Measurements from ENCODE around the gene BCAP31. TPM values are rescaled to one million over a fixed set of nuclear protein-coding genes. Genes with fewer than 3 reads are reported as not detected.

BCAP31 gene
- total and polyA plus RNA-seq, 2 of the 13 experiments (the other 11 are each of a cell fraction or from before 2014, with no cell fraction given): 139 to 178 TPM

DNA sequence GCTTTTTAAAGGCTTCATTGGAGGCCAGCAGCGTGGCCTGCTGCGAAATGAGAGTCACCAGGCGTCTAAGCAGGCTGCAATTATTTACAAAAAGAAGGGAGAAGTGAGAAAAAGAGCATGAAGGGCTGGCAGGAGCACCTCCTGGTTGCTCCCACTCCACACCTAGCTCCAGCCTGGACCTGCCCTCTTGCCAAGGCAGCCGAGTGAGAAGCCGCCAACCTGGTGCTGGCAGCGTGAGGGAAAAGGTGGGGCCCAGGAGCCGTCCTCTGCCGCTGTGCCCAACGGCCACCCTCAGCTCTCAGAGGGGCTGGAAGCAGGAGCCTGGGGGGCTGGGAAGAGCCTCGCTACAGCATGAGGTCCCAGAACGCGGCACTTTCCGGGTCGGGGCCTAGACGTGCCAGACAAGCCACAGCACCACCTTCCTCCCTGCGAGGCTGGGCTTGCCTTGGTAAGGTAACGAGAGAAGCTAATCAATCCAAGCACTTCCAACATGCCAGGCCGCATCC, 20.1 kb downstream of the BCAP31 start:
- 100% methylated on average over 4 of the region's 18 CpGs for WGBS (ENCODE audit: low lambda C conversion rate)
- H3K79me2 ChIP-seq (ENCODE audit: insufficient read depth, low read length): peaks cover 2% of the 10 kb centered on the region
- H2AFZ ChIP-seq (ENCODE audit: low read length): no peak overlapping the region
- in situ Hi-C loops (cut with HindIII; ENCODE audit: extremely low pct_ligation_motif_present, low pct_unique_long_range_greater_than_20kb) (no loop called here), intact Hi-C loops (cut with micrococcal nuclease; ENCODE audit: unreplicated experiment) (no loop called here)
- ATAC-seq (no peak), DNase-seq (ENCODE audit: low spot score) (no peak), FAIRE-seq (no peak)
- BruUV-seq (replicated peaks): no TSS peak
- TF ChIP-seq, protein P1, sequence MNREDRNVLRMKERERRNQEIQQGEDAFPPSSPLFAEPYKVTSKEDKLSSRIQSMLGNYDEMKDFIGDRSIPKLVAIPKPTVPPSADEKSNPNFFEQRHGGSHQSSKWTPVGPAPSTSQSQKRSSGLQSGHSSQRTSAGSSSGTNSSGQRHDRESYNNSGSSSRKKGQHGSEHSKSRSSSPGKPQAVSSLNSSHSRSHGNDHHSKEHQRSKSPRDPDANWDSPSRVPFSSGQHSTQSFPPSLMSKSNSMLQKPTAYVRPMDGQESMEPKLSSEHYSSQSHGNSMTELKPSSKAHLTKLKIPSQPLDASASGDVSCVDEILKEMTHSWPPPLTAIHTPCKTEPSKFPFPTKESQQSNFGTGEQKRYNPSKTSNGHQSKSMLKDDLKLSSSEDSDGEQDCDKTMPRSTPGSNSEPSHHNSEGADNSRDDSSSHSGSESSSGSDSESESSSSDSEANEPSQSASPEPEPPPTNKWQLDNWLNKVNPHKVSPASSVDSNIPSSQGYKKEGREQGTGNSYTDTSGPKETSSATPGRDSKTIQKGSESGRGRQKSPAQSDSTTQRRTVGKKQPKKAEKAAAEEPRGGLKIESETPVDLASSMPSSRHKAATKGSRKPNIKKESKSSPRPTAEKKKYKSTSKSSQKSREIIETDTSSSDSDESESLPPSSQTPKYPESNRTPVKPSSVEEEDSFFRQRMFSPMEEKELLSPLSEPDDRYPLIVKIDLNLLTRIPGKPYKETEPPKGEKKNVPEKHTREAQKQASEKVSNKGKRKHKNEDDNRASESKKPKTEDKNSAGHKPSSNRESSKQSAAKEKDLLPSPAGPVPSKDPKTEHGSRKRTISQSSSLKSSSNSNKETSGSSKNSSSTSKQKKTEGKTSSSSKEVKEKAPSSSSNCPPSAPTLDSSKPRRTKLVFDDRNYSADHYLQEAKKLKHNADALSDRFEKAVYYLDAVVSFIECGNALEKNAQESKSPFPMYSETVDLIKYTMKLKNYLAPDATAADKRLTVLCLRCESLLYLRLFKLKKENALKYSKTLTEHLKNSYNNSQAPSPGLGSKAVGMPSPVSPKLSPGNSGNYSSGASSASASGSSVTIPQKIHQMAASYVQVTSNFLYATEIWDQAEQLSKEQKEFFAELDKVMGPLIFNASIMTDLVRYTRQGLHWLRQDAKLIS (CRISPR knock-in tag; IDR thresholded peaks at IDR 0.05): no peak
- TF ChIP-seq EED (CRISPR knock-in tag; IDR thresholded peaks at IDR 0.05) (no peak), BRCA1 (CRISPR knock-in tag; IDR thresholded peaks at IDR 0.05) (no peak), ZNF749 (CRISPR knock-in tag; IDR thresholded peaks at IDR 0.05; ENCODE audit: borderline replicate concordance) (no peak), ZNF615 (CRISPR knock-in tag; IDR thresholded peaks at IDR 0.05; ENCODE audit: borderline replicate concordance) (no peak), ZFY (CRISPR knock-in tag; IDR thresholded peaks at IDR 0.05) (no peak)
- TF ChIP-seq, protein P2, sequence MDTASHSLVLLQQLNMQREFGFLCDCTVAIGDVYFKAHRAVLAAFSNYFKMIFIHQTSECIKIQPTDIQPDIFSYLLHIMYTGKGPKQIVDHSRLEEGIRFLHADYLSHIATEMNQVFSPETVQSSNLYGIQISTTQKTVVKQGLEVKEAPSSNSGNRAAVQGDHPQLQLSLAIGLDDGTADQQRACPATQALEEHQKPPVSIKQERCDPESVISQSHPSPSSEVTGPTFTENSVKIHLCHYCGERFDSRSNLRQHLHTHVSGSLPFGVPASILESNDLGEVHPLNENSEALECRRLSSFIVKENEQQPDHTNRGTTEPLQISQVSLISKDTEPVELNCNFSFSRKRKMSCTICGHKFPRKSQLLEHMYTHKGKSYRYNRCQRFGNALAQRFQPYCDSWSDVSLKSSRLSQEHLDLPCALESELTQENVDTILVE (CRISPR knock-in tag; IDR thresholded peaks at IDR 0.05): no peak
- TF ChIP-seq, protein P3, sequence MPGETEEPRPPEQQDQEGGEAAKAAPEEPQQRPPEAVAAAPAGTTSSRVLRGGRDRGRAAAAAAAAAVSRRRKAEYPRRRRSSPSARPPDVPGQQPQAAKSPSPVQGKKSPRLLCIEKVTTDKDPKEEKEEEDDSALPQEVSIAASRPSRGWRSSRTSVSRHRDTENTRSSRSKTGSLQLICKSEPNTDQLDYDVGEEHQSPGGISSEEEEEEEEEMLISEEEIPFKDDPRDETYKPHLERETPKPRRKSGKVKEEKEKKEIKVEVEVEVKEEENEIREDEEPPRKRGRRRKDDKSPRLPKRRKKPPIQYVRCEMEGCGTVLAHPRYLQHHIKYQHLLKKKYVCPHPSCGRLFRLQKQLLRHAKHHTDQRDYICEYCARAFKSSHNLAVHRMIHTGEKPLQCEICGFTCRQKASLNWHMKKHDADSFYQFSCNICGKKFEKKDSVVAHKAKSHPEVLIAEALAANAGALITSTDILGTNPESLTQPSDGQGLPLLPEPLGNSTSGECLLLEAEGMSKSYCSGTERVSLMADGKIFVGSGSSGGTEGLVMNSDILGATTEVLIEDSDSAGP (CRISPR knock-in tag; IDR thresholded peaks at IDR 0.05; ENCODE audit: borderline replicate concordance): no peak
- no peaks in the 10 kb centered on the region for H3K9me3 ChIP-seq (ENCODE audit: low read length)
- H3K9ac ChIP-seq (ENCODE audit: insufficient read depth, low read depth, low read length): no peak overlapping the region
- H3K27me3 ChIP-seq (ENCODE audit: control insufficient read depth in 1 of 2, insufficient read depth in 2 of 2, low read length in 2 of 2): no peaks in the 10 kb centered on the region
- no peak overlapping the region for H3K4me3 ChIP-seq (replicated peaks in 1 of 3; ENCODE audit: insufficient read depth in 1 of 3, low read depth in 2 of 3, low read length in 3 of 3)
- ChIA-PET CTCF (ENCODE audit: low intra/inter-chr PET ratio, low total read pairs) (no interaction called here), POLR2A (interaction anchor here (1.0 kb wide), 1 partner anchor 22 kb away, joined by 3 read pairs; no protein-coding TSS in a partner anchor)
- no peaks in the 10 kb centered on the region for H4K20me1 ChIP-seq (ENCODE audit: insufficient read depth, low read length)
- H3K36me3 ChIP-seq (replicated peaks in 1 of 2; ENCODE audit: control insufficient read depth in 1 of 2, insufficient read depth in 2 of 2, low read length in 2 of 2): peaks cover 5 to 9% of the 10 kb centered on the region in 2 experiments; a peak in 3 of 5 replicates
- no peak overlapping the region for H3K27ac ChIP-seq (ENCODE audit: extremely low read length, insufficient read depth, low read length)
- no peak overlapping the region for H3K4me2 ChIP-seq (ENCODE audit: low read depth, low read length)
- H3K4me1 ChIP-seq (ENCODE audit: insufficient read depth, low read length): peaks cover 10% of the 10 kb centered on the region

Measured in HepG2 (cell line).